ENCODE measurements around the gene EFL1.
"Not testable (repeated sequence)": the region's sequence is repeated elsewhere in the genome, so short reads cannot be mapped to it uniquely, and the experiment has no call there.

EFL1 gene

GRCh38 chr15:82281276-82281675, 18.7 kb upstream of the EFL1 start:
- not testable (repeated sequence) for DNase-seq

DNA sequence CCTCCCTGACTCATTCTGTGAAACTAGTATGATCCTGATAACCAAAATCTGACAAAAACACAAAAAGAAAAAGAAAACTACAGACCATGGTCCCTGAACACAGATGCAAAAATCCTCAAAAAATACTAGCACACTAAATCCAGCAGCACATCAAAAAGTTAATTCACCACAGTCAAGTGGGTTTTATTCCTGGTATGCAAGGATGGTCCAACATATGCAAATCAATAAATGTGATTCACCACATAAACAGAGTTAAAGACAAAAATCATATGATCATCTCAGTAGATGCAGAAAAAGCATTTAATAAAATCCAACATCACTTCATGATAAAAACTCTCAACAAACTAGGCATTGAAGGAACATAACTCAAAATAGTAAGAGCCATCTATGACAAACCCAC, 12.9 kb upstream of the EFL1 start:
- DNase-seq, result no peak

DNA sequence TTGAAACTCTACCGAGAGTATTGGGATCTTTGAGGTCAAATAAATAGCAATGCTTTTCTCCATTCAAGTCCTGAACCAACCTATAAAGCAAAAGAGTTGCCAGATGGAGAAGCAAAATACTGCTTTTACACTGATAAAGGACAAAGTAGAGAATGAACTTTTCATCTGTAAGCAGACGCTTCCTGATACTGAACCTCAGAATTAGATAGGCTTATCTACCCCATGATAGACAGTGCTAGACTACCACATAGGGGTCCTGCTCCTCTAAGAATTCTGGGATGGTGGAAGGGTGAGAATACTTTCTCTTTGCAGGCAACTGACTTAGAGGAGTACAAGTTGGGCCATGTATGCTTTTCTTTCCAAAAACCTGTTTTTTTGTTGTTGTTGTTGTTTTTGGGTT, 9.6 kb upstream of the EFL1 start:
- no peak for DNase-seq

DNA sequence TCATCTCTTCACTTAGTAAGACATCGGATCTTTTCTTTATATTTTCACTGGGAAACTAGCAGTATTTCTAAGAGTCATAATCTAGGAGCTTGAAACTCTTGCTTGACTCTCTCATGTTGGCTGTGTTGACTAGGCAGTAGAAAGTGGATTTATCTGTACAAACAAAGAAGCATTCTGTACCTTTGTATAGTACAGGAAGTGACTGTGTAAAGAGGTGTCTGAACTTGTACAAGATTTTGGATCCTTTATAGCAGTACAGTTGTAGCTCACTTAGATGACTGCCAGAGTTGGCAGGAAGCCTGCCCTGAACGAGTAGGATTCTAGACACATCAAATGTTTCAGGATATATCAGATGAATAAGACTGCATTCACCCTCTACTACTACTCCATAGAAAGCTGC, 5.9 kb upstream of the EFL1 start:
- DNase-seq, result not testable (repeated sequence)

DNA sequence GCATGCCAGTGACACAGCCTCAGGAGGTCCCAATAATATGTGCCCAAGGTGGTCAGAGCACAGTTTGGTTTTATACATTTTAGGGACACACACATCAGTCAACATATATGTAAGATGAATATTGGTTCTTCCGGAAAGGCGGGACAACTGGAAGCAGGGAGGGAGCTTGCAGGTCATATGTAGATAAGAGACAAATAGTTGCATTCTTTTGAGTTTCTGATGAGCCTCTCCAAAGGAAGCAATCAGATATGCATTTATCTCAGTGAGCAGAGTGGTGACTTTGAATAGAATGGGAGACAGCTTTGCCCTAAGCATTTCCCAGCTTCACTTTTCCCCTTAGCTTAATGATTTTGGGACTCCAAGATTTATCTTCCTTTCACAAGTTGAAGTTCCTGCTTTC, 4.6 kb upstream of the EFL1 start:
- not testable (repeated sequence) for DNase-seq

DNA sequence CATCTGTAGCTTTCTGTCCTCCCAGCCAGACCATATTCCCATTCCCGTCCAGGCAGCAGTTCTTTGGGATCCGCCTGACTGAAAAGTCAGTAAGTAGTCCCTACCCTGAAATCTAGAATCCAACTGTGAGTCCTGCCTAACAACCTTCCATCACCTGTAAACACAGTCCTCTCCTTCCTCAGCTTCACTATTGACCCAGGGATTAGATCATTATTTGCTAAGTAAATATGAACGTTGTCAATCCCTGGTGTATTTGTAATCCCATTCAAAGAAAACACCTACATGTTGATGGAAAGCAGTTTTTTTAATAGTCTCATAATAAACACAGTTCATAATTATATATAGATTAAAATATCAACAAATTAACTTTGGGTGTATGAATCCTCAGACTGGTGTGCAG, 816 bp upstream of the EFL1 start:
- no peak for DNase-seq

DNA sequence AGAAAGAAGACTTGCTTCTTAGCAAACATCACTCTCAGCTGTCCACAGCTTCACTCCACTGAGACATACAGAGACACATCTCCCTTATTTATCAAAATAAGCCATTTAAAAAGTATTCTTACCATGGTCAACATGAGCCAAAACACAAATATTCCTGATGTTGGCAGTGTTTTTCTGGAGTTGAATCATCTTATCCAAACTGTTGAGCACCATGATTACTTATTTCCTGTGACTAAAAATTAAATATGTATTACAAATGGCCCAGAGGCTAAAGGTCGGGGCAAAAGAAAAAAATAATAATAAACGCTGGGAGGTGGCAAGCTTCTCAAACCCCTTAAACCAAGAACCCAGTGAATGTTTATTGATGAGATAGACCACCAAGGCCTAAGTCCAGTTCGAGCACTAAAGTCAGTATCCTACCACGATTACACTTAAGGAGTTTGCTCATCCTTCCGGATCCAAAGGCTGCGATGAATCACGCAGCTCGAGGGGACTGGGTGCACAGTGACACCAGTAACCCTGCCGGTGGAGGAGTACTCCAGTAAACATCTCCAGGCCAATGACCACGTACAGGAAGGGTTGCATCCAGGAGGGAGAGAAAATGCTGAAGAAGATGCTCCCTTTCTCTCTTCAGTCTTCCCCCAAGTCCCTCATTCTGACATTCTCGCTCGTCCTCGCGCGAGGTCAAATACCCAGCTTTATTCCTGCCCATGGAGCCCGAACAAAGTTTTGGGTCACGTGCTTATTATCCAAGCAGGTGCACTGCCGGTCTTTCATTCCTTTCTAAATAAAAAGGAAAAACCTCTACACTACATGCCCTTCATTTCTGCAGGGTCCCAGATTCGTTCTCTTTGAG, 740 bp downstream of the EFL1 start:
- peak in 7 of 56 donors; percentile 0 to 49 (median 5) for DNase-seq

GRCh38 chr15:82248261-82248660, 14.3 kb downstream of the EFL1 start:
- DNase-seq, result not testable (repeated sequence)

DNA sequence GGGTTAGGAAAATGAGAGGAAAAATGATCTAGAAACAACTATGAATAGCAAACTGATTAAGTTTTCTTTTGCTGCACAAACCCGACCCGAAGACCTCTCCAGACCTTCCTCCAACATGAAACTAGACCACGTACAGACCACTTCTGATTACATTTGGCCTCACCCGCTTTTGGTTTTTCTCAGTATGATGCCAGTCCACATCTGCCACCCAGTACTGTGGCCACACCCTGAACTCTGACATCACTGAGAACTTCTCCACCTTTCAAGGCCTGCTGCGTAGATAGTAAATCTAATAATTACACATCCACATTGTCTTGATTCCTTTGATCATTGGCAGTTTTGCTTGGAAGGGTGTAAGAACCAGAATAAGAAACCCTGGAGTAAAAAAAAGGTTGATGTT, 16.6 kb downstream of the EFL1 start:
- DNase-seq, result not testable (repeated sequence)

DNA sequence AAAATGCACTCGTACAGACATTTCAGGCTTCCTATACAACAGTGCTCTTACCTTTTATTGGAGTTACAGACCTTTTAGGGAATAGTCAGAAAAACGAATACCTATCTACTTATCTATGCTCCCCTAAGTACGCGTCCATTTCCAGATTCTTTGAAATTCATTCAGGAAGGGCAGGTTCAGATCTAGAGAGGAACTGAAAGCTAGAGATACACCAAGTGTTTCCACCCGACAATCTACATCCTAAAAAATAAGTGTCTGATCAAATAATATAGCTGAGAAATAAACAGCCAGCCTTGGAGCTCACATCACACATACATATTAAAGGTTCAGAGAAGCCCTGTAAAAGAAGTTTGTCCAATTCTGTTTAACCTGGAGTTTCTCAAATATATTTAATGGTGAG, 18.9 kb downstream of the EFL1 start:
- not testable (repeated sequence) for DNase-seq

DNA sequence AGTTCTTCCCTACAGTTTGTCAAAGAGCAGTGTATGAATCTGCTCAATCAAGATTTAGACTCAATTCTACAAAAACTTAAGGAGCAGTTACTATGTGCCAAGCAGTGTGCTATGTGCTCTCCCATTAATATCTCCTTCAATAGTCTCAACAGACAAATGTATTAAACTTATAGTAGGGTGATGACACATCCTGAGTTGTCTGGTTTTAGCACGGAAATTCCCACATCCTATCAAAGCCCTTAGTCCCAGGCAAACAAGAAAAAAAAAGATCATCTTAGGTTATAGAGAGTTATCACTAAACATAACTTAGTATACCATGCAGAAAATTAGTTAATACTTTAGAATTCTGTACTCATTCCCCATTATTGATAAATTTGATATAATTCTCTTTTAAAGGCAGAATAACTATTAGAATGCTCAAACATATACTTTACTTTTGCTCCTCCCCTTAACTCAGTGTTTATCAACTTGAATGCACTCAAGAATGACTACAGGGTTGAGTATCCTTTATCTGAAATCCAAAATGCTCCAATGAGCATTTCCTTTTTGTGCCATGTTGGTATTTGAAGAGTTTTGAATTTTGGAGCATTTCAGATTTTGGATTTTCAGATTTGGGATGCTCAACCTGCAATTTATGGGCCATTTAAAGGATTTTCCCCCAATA, 20.6 kb downstream of the EFL1 start:
- DNase-seq, result not testable (repeated sequence)

- DNase-seq, result no peak
These were observed 22.7 kb downstream of the EFL1 start for GRCh38 chr15:82239685-82240391.

DNA sequence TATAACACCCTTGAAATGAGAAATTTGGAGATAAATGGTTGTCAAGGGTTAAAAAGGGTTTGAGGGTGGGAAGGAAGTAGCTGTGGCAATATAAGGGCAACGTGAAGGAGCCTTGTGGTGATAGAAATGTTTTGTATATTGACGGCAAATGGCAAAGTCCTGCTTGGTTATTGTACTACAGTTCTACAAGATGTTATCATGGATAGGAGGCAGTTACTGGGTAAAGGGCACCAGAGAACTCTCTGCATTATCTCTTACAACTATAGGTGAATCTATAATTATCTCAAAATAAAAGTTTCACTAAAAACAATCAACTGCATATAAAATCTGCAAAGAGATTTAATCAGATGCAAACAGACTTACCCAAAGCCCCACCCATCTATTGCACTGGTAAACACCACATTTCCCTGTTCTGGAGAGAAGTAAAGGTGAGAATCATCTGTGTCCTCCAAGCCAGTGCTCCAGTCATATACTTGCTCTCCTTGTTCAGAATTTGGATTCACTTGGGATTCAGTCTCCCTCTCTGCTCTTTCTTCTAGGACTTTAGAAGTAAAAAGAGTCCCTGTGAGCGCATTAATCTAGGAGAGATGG, 24.5 kb downstream of the EFL1 start:
- not testable (repeated sequence) for DNase-seq

DNA sequence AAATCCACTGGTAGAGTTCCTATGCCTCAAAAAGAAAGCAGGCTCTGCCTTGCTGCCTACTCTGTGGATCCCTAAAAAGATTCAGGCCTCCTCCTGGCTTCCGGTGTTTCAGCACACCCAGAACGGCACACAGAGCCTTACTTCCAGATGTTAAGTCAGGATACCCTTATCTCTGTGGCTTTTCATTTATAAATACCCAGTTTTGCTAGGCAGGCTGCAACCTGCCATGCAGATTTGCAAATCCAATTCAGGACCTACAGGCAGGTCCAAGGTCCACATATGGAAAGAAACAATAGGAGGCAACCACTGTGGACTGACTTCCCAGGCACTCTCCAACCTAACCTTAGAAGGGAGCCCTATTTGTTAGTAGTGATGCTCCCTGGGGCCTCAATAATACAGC, 30.7 kb downstream of the EFL1 start:
- DNase-seq, result no peak

GRCh38 chr15:82231233-82231632, 31.3 kb downstream of the EFL1 start:
- no peak for DNase-seq

GRCh38 chr15:82228750-82229149, 33.8 kb downstream of the EFL1 start:
- no peak for DNase-seq

DNA sequence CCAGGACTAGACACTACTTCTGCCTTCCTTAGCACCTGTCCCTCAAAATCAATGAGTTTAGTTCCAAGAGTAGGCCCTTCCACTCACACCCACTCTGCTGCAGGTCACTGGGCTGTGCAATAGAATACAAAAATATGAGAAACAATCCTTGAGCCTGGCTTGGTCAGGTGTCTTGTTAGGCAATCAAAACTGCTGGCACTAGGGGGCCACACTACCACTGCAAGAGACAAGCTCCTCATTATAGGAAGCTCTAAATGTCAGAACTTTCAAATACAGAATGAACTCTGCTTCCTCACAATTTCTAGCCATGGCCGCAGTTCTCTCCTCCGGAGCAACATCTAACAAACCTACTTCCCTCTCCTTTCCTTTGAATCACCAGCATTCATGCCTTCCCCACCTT, 41.0 kb downstream of the EFL1 start:
- DNase-seq, result peak in 9 of 56 donors; percentile 1 to 30 (median 4)

GRCh38 chr15:82216092-82216491, 46.4 kb downstream of the EFL1 start:
- DNase-seq, result not testable (repeated sequence)

DNA sequence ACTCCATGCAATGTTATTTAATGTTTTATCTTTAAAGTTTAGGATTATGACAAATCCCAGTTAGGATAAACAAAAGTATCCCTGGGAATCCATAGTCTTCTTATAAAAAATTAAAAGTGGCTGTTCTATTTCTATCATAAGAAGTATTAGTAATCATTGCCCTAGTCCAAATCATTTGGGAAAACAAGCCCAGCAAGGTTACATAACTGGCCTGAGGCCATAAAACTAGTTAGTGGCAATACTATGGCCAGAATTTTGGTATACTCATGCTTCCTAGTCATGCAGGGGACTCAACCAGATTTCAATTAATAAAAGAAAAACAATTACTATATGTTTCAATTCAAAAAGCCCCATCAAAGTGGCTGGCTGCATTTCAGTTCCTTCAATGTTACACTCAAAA, 50.3 kb downstream of the EFL1 start:
- not testable (repeated sequence) for DNase-seq

- not testable (repeated sequence) for DNase-seq
These were observed 52.4 kb downstream of the EFL1 start for GRCh38 chr15:82210066-82210597.

DNA sequence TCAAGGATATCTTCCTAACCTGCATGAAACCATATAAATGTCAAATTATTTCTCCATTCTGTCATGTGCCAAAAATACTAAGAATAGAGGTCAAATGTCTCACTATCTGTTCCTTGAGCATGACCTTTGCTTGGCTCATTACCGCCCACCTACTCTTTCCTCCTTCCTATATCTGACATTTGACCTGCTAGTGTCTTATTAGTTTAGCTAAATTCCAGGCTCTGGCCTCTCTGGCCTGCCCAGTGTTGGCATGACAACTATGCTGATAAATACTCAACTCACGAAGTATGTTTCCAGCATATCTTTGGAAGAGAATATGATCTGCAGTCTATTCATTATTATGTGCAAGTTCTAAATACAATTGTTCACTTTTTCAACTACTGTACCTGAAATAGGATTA, 58.0 kb downstream of the EFL1 start:
- DNase-seq, result not testable (repeated sequence)
